ENCODE results near the gene KLHDC3.
A peak's percentile ranks its signal among the peaks of the same experiment; 100 is the strongest.

The KLHDC3 gene, protein sequence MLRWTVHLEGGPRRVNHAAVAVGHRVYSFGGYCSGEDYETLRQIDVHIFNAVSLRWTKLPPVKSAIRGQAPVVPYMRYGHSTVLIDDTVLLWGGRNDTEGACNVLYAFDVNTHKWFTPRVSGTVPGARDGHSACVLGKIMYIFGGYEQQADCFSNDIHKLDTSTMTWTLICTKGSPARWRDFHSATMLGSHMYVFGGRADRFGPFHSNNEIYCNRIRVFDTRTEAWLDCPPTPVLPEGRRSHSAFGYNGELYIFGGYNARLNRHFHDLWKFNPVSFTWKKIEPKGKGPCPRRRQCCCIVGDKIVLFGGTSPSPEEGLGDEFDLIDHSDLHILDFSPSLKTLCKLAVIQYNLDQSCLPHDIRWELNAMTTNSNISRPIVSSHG

DNA sequence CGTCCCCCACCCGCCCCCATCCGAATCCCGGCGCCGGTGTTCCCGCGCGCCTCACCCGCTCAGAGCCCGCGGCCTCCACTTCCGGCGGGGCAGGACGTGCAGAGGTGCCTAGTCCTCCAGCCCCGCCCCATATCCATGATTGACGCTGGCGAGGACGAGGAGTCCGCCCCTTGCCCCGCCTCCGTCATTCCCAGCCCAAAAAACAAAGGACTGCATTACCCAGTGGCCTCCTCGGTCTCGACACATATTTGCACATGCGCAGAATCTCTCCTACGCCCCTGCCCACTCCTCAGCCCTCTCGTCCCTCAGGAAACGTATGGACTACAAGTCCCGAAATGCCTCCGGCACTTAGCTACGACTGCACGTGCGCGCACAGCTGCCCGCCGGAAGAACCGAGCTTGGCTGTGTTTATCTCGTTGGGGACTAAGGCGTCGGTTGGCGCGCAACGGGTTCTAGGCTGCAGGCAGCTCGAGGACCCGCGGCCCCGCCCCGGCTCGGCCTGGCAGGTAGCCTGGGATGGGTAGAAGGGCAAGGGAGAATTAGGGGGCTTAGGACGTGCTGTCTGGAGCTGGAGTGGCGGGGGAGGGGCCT lies at the start of gene KLHDC3, which contains the start of gene MEA1:
Gene KLHDC3, plus strand, starts transcription at position 407 of the 591 bp plus-strand sequence. CDS start 2,944 bp downstream, outside the sequence.
Gene MEA1, minus strand, starts transcription at position 104 of the 591 bp plus-strand sequence. CDS start 133 bp downstream, outside the sequence.
- DNase-seq: peak; percentile 83 to 100 (median 99)

DNA sequence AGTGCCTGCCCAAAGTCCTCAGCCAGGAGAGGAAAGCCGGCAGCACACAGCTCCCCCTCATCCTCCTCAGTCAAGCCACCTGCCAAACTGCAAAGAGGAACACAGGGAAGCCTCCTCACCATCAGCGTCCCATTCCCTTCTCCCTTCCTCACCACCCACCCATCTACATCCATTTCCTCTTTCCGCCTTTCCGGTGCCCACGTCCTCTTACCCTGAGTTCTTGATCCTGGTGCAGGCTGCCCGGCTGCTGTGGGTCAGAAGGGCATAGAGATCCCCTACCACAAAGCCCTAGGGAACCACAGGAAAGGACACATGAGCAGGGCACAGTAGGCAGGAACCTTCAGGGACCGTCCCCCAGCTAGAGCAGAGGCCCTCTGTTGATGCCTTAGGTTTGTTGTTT lies 47.5 kb upstream of the KLHDC3 start:
- no peak for DNase-seq

GRCh38 chr6:42967228-42967627 lies 46.8 kb upstream of the KLHDC3 start:
- DNase-seq: no peak

GRCh38 chr6:42968126-42968701 lies 45.8 kb upstream of the KLHDC3 start:
- no peak for DNase-seq

DNA sequence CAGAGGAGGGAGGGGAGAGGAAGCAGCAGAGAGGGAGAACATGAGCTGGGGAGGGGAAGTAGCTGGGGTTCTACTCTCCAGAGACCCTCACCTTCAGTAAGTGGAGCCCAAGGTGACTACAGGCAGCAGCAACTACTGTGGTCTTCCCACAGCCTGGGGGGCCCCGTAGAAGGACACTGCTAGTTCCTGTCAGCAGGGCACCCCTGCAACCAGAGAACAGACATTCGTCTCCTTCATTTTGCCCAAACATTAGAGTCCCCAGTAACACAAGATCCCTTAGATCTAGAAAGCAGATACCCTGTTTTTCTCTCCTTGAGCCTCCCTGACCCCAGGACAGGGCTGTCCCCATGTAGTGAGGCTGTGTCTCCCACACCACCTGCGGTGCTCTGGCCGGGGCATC lies 45.3 kb upstream of the KLHDC3 start:
- no peak for DNase-seq

GRCh38 chr6:42969431-42969830 lies 44.6 kb upstream of the KLHDC3 start:
- DNase-seq: no peak

GRCh38 chr6:42969934-42970333 lies 44.1 kb upstream of the KLHDC3 start:
- DNase-seq: no peak

GRCh38 chr6:42970871-42971612 lies 43.0 kb upstream of the KLHDC3 start:
- DNase-seq: no peak

DNA sequence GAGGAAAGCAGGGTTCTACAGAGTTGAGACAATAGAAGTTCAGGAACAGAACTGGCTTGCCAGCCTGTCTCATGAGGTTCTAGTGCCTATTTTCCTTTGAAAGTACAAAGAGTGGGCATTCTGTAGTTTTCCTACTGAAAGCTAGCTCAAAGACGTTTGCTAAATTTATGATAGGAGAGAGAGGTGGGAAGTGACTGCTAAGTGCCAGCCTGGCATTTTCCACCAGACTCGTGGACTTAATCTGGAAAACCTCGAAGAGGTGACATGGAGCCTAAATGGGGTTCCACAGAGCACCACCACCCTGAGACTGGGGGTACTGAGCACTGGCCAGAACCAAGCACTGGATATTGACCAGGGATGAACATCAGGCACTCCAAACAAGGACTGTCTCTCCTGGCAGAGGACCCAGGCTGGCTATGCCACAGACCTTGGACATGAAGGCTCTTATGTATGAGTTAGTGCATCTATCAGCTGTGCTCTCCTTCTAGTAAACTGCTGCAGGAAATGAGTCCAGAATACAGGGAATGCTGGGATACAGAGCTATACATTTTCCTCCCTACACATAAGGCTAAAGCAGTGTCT lies 42.2 kb upstream of the KLHDC3 start:
- DNase-seq: peak in 7 of 58 donors; percentile 19 to 64 (median 34)

GRCh38 chr6:42973926-42974325 lies 40.1 kb upstream of the KLHDC3 start:
- no peak for DNase-seq

DNA sequence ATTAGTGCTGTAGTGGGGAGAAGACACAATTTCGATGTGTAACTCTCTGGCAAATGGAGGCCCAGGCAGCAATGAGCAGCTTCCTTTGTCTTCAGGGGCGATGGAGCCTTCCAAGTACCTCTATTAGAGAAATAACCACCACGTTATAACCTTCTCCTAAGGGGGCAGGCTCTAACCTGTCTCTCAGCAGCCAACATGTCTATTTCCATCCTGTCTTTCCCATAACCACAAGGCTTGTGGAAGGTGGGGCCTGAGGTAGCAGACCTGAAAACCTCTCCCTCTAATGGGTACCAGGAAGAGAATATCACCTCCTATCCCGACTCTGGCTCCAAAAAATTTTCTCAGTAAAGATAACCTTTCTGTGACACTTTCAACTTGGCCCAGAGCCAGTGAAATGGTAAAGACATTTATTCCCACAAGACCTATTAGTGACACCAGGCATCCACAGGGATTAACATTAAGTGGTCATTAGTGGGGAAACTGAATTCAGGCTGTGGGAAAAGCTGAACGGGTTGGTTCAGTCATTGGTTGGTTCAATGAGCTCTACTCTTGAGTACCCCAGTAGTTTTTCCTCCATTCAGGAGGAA lies 39.0 kb upstream of the KLHDC3 start:
- no peak for DNase-seq

DNA sequence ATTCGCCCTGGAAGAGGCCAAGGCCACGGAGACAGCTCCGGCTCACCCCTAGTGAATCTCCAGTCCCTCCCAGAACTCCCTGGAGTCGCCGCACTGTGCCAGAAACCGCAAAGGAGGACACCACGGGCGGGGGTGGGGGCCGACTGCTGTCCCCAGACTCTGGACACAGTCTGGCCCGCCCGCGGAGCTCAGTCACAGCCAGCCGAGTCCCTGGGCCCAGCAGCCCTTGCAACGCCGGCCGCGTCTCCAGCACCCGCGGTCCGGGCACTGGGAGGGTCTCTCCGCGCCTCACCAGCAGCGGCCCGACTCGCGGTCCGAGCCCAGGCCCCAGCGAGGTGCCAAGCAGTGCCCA lies 35.6 kb upstream of the KLHDC3 start:
- peak in 5 of 58 donors; percentile 10 to 47 (median 25) for DNase-seq

DNA sequence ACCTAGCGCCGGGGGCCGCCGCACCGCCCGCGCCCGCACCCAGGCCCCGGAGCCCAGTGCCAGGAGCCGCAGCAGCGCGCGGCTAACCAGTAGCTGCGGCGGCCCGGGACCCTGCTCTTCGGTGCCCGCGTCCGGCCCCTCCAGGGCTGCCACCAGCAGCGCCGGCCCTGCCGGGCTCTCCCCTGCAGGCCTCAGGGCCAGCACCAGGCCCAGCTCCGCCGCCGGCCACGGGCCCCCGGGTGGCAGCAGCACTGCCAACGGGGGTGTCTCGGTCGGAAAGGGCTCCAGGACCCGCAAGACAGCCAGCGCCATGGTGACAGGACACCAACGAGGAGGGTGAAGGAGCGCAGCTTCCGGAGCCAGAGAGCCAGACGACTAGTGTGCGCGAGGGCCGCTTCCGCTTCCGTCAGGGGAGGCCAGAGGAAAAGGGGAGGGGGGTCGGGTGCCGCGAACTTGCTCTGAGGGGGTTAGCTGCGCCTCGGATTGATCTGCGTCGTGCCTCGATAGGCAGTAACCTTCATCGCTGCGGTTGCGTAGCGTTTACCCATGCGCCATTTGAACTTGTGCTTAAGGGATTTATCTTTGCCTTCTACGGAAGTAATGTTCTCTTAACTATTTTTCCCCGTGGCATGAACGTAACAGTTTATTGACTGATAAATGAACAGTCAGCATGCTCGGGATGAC lies 35.1 kb upstream of the KLHDC3 start, which contains the start of gene PEX6:
Gene PEX6, minus strand, starts transcription at position 343 of the 684 bp plus-strand sequence. Its CDS starts 31 bp downstream, at position 312.
- peak; percentile 23 to 95 (median 80) for DNase-seq

DNA sequence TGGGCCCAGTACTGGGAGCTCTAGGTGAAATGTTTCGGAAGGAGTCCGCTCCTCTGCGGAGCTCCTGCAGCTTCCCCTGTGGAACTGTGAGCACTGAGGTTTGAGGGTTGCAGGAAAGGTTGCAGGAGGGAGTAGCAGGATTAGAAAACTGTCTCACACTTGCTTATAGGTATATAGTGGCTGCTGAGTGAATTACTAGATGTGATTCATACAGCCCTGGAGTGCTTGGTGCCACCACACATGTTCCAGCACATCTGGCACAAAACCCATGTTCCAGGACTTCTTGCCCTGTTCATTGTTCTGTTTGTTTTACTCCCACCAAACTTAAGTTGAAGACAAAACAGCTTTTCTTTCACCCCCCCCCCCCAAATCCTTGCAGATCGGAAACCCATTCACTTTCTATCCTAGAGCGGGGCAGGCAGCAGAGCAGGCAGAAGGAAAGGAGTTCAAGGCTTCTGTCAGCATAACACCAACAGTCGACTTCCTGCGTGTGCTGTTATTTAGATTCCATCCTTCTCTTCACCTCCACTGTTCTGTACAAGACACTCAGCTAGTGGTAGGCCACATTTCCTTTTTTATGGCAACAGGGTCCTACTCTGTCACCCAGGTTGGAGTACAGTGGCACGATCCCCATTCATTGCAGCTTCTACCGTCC lies 34.4 kb upstream of the KLHDC3 start:
- no peak for DNase-seq

- DNase-seq: no peak
Observed at GRCh38 chr6:42981836-42982235, 32.2 kb upstream of the KLHDC3 start.

- peak; percentile 68 to 100 (median 96) for DNase-seq
Observed at GRCh38 chr6:42984001-42984923, 29.8 kb upstream of the KLHDC3 start, which contains the start of gene PPP2R5D. Gene PPP2R5D (plus strand): TSS chr6:42984570. CDS start chr6:42984678, 108 bp downstream.

DNA sequence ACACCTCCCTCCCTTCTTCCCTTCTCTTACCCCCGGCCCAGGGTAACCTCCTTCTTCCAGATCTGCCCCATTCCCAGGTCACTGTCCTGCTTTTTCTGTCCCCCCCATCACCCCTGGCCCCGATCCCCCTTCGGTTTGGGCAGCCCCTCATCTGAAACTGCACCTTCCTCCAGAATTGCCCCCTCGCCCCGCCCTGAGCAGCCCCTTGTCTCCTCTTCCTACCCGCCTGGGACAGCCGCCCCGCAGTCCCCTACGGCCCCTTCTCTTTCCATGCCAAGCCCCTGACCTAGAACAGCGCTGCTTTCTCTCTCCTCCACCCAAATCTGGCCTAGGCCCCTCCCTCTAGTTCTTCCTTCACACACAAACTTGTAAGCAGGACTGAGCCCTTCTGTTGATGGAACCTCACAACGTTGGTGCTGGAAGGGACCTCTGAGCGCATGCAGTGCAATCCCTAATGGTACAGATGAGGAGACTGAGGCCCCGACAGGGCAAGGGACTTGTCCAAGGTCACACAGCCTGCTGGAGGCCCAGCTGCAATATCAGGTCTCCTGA lies 29.0 kb upstream of the KLHDC3 start:
- DNase-seq: no peak
